ENCODE data around the gene NFATC3.
"Not testable (repeated sequence)": the region's sequence is repeated elsewhere in the genome, so short reads cannot be mapped to it uniquely, and the experiment has no call there.

The NFATC3 gene

DNA sequence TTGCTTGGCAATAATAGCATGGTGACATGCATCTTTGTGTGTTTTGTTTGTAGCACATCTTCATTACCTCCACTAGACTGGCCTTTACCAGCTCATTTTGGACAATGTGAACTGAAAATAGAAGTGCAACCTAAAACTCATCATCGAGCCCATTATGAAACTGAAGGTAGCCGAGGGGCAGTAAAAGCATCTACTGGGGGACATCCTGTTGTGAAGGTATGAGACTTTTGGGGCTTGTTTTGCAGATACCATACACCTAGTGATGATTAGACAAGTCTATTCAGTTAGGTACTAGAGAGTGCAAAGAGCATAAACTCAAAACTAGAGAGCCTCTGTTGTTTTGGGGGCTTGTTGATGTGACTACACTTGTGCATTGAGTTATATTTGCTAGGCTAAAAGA lies 41.2 kb downstream of the NFATC3 start:
- Histone ChIP-seq H3K4me3 (no peak overlapping the region), H3K27ac (no peak overlapping the region)
- TF ChIP-seq, protein P1, sequence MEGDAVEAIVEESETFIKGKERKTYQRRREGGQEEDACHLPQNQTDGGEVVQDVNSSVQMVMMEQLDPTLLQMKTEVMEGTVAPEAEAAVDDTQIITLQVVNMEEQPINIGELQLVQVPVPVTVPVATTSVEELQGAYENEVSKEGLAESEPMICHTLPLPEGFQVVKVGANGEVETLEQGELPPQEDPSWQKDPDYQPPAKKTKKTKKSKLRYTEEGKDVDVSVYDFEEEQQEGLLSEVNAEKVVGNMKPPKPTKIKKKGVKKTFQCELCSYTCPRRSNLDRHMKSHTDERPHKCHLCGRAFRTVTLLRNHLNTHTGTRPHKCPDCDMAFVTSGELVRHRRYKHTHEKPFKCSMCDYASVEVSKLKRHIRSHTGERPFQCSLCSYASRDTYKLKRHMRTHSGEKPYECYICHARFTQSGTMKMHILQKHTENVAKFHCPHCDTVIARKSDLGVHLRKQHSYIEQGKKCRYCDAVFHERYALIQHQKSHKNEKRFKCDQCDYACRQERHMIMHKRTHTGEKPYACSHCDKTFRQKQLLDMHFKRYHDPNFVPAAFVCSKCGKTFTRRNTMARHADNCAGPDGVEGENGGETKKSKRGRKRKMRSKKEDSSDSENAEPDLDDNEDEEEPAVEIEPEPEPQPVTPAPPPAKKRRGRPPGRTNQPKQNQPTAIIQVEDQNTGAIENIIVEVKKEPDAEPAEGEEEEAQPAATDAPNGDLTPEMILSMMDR (IDR thresholded peaks at IDR 0.05), result no peak
- DNase-seq (ENCODE audit: low spot score), result no peak

DNA sequence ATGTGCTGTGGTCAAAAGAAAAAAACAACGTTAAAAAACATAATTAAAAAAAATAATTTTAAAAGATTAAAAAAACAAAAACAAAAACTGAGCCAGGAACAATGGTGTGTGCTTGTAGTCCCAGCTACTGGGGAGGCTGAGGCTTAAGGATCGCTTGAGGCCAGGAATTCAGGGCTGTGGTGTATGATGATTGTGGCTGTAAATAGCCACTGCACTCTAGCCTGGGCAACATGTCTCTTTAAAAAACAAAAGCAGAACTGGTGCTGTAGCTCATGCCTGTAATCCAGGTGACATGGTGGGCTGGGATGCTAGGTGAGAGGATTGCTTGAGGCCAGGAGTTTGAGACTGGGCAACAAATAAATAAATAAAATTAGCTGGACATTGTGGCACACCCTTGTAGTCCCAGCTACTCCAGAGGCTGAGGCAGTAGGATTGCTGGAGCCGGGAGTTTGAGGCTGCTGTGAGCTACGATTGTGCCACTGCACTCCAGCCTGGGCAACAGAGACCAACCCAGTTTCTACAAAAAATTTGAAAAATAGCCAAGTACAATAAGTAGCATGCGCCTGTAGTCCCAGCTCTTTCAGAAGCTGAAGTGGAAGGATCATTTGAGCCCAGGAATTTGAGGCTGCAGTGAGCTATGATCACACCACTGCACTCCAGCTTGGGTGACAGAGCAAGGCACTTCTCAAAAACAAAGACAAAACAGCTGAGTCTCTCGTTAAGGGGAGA lies 43.6 kb downstream of the NFATC3 start:
- H3K27ac ChIP-seq, result peak overlapping the region in 1 of 2 donors; percentile 0
- TF ChIP-seq, protein P1 (IDR thresholded peaks at IDR 0.05), result no peak
- H3K4me3 ChIP-seq, result no peak overlapping the region
- no peak for DNase-seq (ENCODE audit: low spot score)

DNA sequence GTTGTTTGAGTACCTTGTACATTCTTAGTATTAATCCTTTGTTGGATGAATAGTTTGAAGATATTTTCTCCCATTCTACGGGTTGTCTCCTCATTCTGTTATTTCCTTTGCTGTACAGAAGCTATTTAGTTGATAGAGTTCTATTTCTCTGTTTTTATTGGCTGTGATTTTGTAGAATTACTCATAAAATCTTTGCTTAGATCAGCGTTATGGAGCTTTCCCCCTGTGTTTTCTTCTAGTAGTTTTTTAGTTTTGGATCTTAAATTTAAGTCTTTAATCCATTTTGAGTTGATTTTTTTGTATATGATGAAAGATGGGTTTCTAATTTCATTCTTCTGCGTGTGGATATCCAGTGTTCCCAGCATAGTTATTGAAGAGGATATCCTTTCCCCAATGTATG lies 45.4 kb downstream of the NFATC3 start:
- H3K4me3 ChIP-seq, result no peak overlapping the region
- no peak for DNase-seq (ENCODE audit: low spot score)
- TF ChIP-seq, protein P1 (IDR thresholded peaks at IDR 0.05), result no peak
- H3K27ac ChIP-seq, result no peak overlapping the region

DNA sequence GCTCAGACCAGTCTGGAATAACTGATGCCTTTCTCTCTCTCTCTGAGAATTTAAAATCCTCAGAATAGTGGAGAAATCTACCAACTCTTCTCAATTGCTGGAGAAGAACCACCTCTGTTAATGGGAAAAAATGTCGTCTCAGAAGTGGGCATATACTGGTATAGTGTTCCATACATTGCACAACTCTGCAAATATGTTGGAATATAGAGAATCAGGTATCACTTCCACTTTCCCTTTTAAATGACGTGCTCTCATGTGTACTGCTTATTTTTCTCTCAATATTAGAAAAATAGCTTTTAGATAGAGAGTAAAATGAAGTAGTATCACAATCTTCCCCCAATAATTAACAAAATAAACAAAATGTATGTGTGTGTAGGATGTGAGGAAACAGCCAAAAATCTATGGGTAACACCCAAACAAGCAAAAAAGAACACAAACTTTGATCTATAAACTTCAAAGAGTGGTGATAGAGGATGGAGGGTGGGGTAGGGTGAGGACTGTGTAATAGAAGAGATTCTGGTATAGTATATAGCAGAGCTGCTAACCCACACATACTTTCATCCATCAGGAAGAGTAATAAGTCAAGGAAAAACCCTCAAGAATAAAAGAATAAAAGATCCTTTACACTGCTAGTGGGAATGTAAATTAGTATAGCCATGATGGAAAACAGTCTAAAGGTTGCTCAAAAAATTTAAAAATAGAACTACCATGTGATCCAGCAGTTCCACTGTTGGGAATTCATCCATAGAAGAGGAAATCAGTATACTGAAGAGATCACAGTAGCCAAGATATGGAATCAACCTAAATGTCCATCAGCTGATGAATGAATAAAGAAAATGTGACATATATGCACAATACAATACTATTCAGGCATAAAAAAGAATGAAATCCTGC lies 46.9 kb downstream of the NFATC3 start:
- Histone ChIP-seq H3K27ac (no peak overlapping the region), H3K4me3 (no peak overlapping the region)
- TF ChIP-seq, protein P1 (IDR thresholded peaks at IDR 0.05), result no peak
- no peak for DNase-seq (ENCODE audit: low spot score)

DNA sequence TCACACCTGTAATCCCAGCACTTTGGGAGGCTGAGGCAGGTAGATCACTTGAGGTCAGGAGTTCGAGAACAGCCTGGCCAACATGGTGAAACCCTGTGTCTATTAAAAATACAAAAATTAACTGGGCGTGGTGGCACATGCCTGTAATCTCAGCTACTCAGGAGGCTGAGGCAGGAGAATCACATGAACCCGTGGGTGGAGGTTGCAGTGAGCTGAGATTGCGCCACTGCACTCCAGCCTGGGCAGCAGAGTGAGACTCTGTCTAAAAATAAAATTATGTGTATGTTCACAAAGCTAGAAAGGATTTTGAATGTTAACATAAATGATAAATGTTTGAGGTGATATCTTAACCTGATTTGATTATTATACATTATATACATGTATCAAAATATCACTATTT lies 47.8 kb downstream of the NFATC3 start:
- H3K27ac ChIP-seq; DNase-seq (ENCODE audit: low spot score); H3K4me3 ChIP-seq: not testable (repeated sequence)

DNA sequence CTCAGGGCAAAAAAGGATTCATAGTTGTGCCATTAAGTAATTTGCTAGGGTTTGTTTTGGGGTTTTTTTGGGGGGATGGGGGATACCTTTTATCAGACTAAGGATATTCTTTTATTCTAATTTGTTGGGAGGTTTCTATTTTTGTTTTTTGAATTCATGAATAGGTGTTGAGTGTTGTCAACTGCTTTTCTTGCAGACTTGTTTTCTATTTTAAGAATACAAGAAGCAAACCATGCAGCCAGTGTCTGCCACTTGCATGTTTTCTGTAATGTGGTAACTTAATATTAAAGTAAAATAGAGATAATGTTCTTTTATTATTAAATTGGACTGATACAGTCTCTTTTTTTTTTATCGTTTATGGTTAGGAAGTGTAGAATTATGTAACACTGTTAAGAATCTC lies 49.5 kb downstream of the NFATC3 start:
- Histone ChIP-seq H3K27ac (no peak overlapping the region), H3K4me3 (no peak overlapping the region)
- no peak for DNase-seq (ENCODE audit: low spot score)
- TF ChIP-seq, protein P1 (IDR thresholded peaks at IDR 0.05), result no peak

DNA sequence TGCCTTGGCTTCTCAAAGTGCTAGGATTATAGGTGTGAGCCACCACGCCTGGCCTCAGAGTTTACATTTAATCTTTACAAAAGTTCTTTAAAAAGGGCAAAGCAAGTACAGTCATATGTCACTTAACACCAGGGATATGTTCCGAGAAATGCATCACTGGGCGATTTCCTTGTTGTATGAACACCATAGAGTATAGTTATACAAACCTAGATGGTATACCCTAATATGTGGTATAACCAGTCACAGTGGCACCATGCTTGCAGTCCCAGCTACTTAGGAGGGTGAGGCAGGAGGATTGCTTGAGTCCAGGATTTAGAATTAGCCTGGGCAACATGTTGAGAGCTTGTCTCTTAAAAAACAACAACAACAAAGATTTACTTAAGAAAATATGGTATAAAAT lies 51.3 kb downstream of the NFATC3 start:
- H3K4me3 ChIP-seq, result no peak overlapping the region
- TF ChIP-seq, protein P1 (IDR thresholded peaks at IDR 0.05), result no peak
- no peak overlapping the region for H3K27ac ChIP-seq
- no peak for DNase-seq (ENCODE audit: low spot score)
